Endothelial cell of umbilical vein (primary cell): Measurements from ENCODE around the gene PABPN1. TPM values are rescaled to one million over a fixed set of nuclear protein-coding genes. Genes with fewer than 3 reads are reported as not detected.

Experiments
- BruUV-seq: library from RNA; stranded (reverse); fragments of 400-500 nt; replicated peaks from 2 replicates; lab custom pipeline; 2021; lab: Mats Ljungman, UMichigan
- CTCF ChIA-PET: fragments of 300-600, 350-600 bp; sonication (Branson Sonifier 250); formaldehyde crosslinking; loops from one replicate; lab custom pipeline; 2021; ENCODE audit warnings: antibody characterized with exemption, inconsistent platforms; lab: Charles Lee
- POLR2A ChIA-PET: fragments of 300-600, 350-600 bp; sonication (Branson Sonifier 250); formaldehyde crosslinking; loops from one replicate; lab custom pipeline; 2021; ENCODE audit warnings: antibody characterized with exemption, inconsistent platforms; lab: Charles Lee
- DNase-seq: peaks from one replicate; pipeline ENCODE4 v3.0.0-alpha.2; 2011; ENCODE audit warnings: low read depth, low spot score
- FAIRE-seq: peaks from 2 replicates; lab custom pipeline; 2011; peaks lifted over from hg19 to GRCh38; lab: Jason Lieb, UNC
- H2AFZ ChIP-seq: 2 replicates; pipeline ENCODE4 v1.6.0; 2012; ENCODE audit warnings: low read depth, low read length, control low read depth, inconsistent platforms
- H3K27ac ChIP-seq: 2 replicates; pipeline ENCODE4 v1.5.1; 2011; ENCODE audit warnings: low read depth, mild to moderate bottlenecking, control low read depth, low read length, moderate library complexity; ENCODE audit not compliant: insufficient read depth
- H3K27me3 ChIP-seq, 2 experiments: 2 replicates each; pipeline versions ENCODE4 v1.6.0 to v1.6.1; 2011; ENCODE audit warnings: low read length in 2 of 2, mixed read lengths in 1 of 2; ENCODE audit not compliant: control insufficient read depth in 2 of 2, insufficient read depth in 2 of 2
- H3K36me3 ChIP-seq, 2 experiments: 2 replicates in 1 of 2; 3 replicates in 1 of 2; pipeline ENCODE4 v1.5.1; 2011; ENCODE audit warnings: low read length in 2 of 2, mild to moderate bottlenecking in 1 of 2, moderate library complexity in 1 of 2; ENCODE audit not compliant: control insufficient read depth in 2 of 2, insufficient read depth in 2 of 2; ENCODE audit errors: extremely low read depth in 1 of 2
- H3K4me1 ChIP-seq: 3 replicates; pipeline ENCODE4 v1.5.1; 2011; ENCODE audit warnings: mild to moderate bottlenecking, low read length; ENCODE audit not compliant: control insufficient read depth, insufficient read depth; ENCODE audit errors: extremely low read depth
- H3K4me2 ChIP-seq: 2 replicates; pipeline ENCODE4 v1.6.1; 2011; ENCODE audit warnings: low read length, control low read depth, mixed read lengths; ENCODE audit not compliant: insufficient read depth
- H3K4me3 ChIP-seq, 3 experiments: fragments of 200-600 bp in 1 of 3; sonication (generic), shearing (Covaris generic) in 1 of 3; replicated peaks in 1 of 3; 2 replicates each; pipeline ENCODE4 v1.5.1; 2011 to 2016; ENCODE audit warnings: control low read depth in 3 of 3, low read length in 3 of 3, mild to moderate bottlenecking in 2 of 3, inconsistent platforms in 1 of 3, low read depth in 1 of 3, moderate library complexity in 1 of 3; ENCODE audit not compliant: insufficient read depth in 1 of 3
- H3K79me2 ChIP-seq: 2 replicates; pipeline ENCODE4 v1.6.0; 2012; ENCODE audit warnings: low read length, inconsistent platforms; ENCODE audit not compliant: control insufficient read depth, insufficient read depth
- H3K9ac ChIP-seq: replicated peaks from 2 replicates; pipeline ENCODE3; 2011; ENCODE audit warnings: low read length, control low read depth; ENCODE audit not compliant: insufficient read depth; ENCODE audit errors: extremely low read depth
- H3K9me1 ChIP-seq: replicated peaks from 3 replicates; pipeline ENCODE4 v1.6.0; 2011; ENCODE audit warnings: mild to moderate bottlenecking, low read length; ENCODE audit not compliant: control insufficient read depth, insufficient read depth; ENCODE audit errors: extremely low read depth
- H3K9me3 ChIP-seq: replicated peaks from 2 replicates; pipeline ENCODE4 v1.5.1; 2012; ENCODE audit warnings: low read length, inconsistent platforms; ENCODE audit not compliant: control insufficient read depth, insufficient read depth
- H4K20me1 ChIP-seq: replicated peaks from 2 replicates; pipeline ENCODE3; 2011; ENCODE audit warnings: mild to moderate bottlenecking, low read length; ENCODE audit not compliant: control insufficient read depth, insufficient read depth; ENCODE audit errors: extremely low read depth
- CTCF ChIP-seq, 2 donors: IDR thresholded peaks; 1 replicate in 1 of 2; 2 replicates in 1 of 2; pipeline ENCODE4 v1.5.1; 2011; ENCODE audit warnings: low read length in 2 of 2, mild to moderate bottlenecking in 2 of 2, moderate library complexity in 2 of 2, control low read depth in 1 of 2, inconsistent platforms in 1 of 2, low read depth in 1 of 2; ENCODE audit not compliant: insufficient read depth in 1 of 2; ENCODE audit errors: extremely low read depth in 1 of 2
- EZH2 ChIP-seq: IDR thresholded peaks from 2 replicates; pipeline ENCODE4 v1.6.1; 2012; ENCODE audit warnings: borderline replicate concordance, low read depth, mild to moderate bottlenecking, moderate library complexity, low read length, inconsistent platforms; ENCODE audit not compliant: severe bottlenecking
- FOS ChIP-seq: IDR thresholded peaks from 2 replicates; pipeline ENCODE4 v1.6.1; 2011; ENCODE audit warnings: mild to moderate bottlenecking, low read length, moderate library complexity, borderline replicate concordance; ENCODE audit not compliant: insufficient read depth
- GATA2 ChIP-seq: IDR thresholded peaks from 2 replicates; pipeline ENCODE4 v1.7.0; 2011; ENCODE audit warnings: low read depth, mild to moderate bottlenecking, moderate library complexity, mixed read lengths, low read length; ENCODE audit not compliant: insufficient read length, insufficient read depth
- JUN ChIP-seq: IDR thresholded peaks from 2 replicates; pipeline ENCODE4 v1.6.1; 2011; ENCODE audit warnings: borderline replicate concordance, low read depth; ENCODE audit not compliant: insufficient read length, insufficient read depth
- MAX ChIP-seq: IDR thresholded peaks from 2 replicates; pipeline ENCODE4 v1.6.1; 2011; ENCODE audit not compliant: insufficient read depth, insufficient read length
- MYC ChIP-seq: IDR thresholded peaks from one replicate; pipeline ENCODE4 v1.6.1; 2011; ENCODE audit warnings: mild to moderate bottlenecking, low read depth, low read length
- POLR2A ChIP-seq: IDR thresholded peaks from 2 replicates; pipeline ENCODE4 v1.6.1; 2012; ENCODE audit warnings: low read depth, mild to moderate bottlenecking, control low read depth, low read length
- POLR2AphosphoS5 ChIP-seq: IDR thresholded peaks from 2 replicates; pipeline ENCODE4 v1.6.1; 2012; ENCODE audit warnings: low read depth, mild to moderate bottlenecking, control low read depth, low read length, moderate library complexity; ENCODE audit not compliant: insufficient read depth
- dilution Hi-C: fragments of 300-500 bp; cut with MboI; formaldehyde crosslinking; loops from one replicate; pipeline ENCODE4 v1.15.0; 2019; ENCODE audit warnings: low sequenced_read_pairs; ENCODE audit not compliant: extremely low pct_ligation_motif_present
- intact Hi-C: fragments of 100-400 bp; cut with micrococcal nuclease; formaldehyde crosslinking; loops from one replicate; pipeline ENCODE4 v1.10.0; 2022
- polyA plus RNA-seq, 4 experiments: library from polyadenylated mRNA; depleted of rRNA in 3 of 4; stranded (reverse) in 3 of 4; unstranded in 1 of 4; fragments of >200 nt; gene quantifications; 2 replicates each; pipeline versions ENCODE4 v1.2.1 to v1.2.3, GENCODE V29; 2011 to 2012; ENCODE audit warnings: missing spikeins in 1 of 4
- total RNA-seq: library from RNA; stranded (reverse); gene quantifications from 2 replicates; pipeline ENCODE4 v1.2.3, GENCODE V29; 2021

The PABPN1 gene
- total and polyA plus RNA-seq, 2 donors (not counting 3 experiments of a cell fraction or from before 2014, with no cell fraction given) = 231 TPM

GRCh38 chr14:23344481-23344880, 23.2 kb downstream of the PABPN1 start:
- no peak overlapping the region for H2AFZ ChIP-seq
- no peak overlapping the region for H3K4me3 ChIP-seq
- no peak overlapping the region for H3K27ac ChIP-seq
- H3K9me1 ChIP-seq = no peaks in the 10 kb centered on the region
- intact Hi-C loops = no loop called here
- no peak for FAIRE-seq
- CTCF ChIA-PET = interaction anchor here (1.6 kb wide), 1 partner anchor 35 kb away, joined by 4 read pairs; no protein-coding TSS in a partner anchor
- H3K9ac ChIP-seq = no peak overlapping the region
- no peaks in the 10 kb centered on the region for H3K9me3 ChIP-seq
- TF ChIP-seq MAX (no peak), GATA2 (no peak), JUN (no peak), POLR2AphosphoS5 (no peak), MYC (no peak), POLR2A (no peak), FOS (no peak), EZH2 (no peak), CTCF (IDR thresholded peaks at IDR 0.05; ENCODE audit: extremely low read depth in 1 of 2, insufficient read depth in 1 of 2, low read depth in 1 of 2, low read length in 2 of 2) (no peak)
- no peak overlapping the region for H3K4me2 ChIP-seq
- POLR2A ChIA-PET = no interaction called here
- dilution Hi-C loops = no loop called here
- no peak for DNase-seq
- H3K36me3 ChIP-seq = no peaks in the 10 kb centered on the region
- H4K20me1 ChIP-seq = no peaks in the 10 kb centered on the region
- peaks cover 7 to 9% of the 10 kb centered on the region in 2 experiments for H3K27me3 ChIP-seq
- BruUV-seq = no TSS peak
- H3K79me2 ChIP-seq = no peaks in the 10 kb centered on the region
- H3K4me1 ChIP-seq = no peaks in the 10 kb centered on the region
